ENCODE measurements around the gene HOXD8.

GRCh38 chr2:176093145-176093897, 36.2 kb upstream of the HOXD8 start:
- no peak for TF ChIP-seq CTCF (IDR thresholded peaks at IDR 0.05)
- TF ChIP-seq POLR2AphosphoS5 (IDR thresholded peaks at IDR 0.05) = no peak
